HG03442 (cell line): ENCODE data around the gene C20orf204.

Experiments
- ATAC-seq: cut with Tn5 transposase; IDR thresholded peaks from one replicate; pipeline ENCODE4 v1.9.1; 2021; ENCODE audit warnings: mild to moderate bottlenecking, moderate library complexity; ENCODE audit not compliant: unreplicated experiment

C20orf204 gene

DNA sequence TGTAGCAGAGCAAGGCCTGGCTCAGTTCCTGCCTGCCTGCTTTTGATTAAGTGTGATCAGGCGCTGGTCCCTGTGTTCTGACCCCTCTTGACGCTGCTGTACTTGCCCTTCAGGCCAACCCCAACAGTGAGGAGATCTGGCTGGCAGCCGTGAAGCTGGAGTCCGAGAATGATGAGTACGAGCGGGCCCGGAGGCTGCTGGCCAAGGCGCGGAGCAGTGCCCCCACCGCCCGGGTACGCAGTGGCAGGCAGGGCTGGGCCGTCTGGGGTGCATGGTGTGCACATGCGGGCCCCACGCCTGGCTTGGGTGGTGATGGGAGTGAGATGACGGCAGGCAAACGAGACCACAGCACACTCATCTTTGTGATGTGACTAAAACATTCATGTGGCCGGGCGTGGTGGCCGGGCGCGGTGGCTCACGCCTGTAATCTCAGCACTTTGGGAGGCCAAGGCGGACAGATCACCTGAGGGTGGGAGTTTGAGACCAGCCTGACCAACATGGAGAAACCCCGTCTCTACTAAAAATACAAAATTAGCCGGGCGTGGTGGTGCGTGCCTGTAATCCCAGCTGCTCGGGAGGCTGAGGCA, 10.1 kb upstream of the C20orf204 start:
- ATAC-seq, result no peak

- no peak for ATAC-seq
Measured at GRCh38 chr20:64027981-64028685, 7.8 kb upstream of the C20orf204 start.

DNA sequence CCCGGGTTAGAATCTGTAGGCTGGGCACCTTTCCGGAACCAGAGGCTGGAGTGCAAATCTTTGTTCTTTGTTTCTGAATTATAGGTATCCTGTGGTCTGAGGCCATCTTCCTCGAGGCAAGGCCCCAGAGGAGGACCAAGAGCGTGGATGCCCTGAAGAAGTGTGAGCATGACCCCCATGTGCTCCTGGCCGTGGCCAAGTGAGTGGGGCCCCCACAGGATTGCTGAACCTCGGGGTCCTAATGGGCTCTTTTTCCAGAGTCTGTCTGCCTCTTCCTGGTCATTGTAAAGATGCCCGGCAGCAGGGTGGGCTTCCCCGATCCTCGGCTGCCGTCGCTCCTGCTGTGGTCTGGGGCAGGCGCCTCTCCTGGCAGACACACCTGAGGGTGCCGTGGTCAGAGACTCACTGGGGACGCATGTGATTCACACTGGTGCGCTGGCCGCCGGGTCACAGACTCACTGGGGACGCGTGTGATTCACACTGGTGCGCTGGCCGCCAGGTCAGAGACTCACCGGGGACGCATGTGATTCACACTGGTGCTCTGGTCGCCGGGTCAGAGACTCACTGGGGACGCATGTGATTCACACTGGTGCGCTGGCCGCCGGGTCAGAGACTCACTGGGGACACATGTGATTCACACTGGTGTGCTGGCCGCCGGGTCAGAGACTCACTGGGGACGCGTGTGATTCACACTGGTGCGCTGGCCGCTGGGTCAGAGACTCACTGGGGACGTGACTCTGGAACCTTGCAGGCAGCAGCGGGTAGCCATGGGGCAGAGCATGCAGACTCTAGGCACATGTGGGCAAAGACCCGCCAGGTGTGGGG, 6.5 kb upstream of the C20orf204 start:
- ATAC-seq, result no peak

DNA sequence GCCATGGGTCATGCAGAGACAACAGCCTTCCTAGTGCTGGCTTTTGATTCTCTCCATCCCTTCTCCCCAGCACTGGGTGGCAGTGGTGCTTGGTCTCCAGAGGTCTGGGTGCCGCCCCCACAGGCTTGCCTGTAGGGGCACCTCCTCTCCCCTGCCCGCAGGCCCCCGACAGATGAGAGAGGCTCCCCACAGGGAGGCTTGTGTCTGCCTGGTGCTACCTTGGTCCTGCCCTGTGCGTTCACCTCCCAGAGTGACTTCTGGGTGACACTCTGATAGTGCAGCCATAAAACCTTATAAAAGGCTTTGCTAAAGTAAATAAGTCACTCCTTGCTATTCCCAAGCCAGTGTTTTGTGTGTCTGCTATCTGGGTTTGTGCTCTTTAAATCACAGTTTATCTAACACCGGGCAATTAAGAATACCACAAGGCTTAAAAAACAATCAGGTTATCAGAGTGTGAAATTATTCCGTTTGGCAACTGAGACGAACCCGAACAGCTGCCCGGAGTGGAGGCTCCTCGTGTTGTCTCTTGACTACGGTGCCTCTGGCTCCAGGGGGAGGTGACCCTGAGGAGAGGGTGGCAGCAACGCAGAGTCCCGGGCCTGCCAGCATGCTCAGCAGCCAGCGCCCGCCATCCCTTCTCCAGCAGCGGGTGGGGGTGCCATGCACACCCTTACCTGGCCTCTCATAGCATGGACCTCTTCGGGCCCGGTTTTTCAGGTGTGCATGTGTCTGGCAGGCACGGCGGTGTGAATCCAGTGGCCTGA, 5.4 kb upstream of the C20orf204 start:
- ATAC-seq, result no peak

GRCh38 chr20:64031822-64032314, 4.1 kb upstream of the C20orf204 start:
- ATAC-seq, result no peak

DNA sequence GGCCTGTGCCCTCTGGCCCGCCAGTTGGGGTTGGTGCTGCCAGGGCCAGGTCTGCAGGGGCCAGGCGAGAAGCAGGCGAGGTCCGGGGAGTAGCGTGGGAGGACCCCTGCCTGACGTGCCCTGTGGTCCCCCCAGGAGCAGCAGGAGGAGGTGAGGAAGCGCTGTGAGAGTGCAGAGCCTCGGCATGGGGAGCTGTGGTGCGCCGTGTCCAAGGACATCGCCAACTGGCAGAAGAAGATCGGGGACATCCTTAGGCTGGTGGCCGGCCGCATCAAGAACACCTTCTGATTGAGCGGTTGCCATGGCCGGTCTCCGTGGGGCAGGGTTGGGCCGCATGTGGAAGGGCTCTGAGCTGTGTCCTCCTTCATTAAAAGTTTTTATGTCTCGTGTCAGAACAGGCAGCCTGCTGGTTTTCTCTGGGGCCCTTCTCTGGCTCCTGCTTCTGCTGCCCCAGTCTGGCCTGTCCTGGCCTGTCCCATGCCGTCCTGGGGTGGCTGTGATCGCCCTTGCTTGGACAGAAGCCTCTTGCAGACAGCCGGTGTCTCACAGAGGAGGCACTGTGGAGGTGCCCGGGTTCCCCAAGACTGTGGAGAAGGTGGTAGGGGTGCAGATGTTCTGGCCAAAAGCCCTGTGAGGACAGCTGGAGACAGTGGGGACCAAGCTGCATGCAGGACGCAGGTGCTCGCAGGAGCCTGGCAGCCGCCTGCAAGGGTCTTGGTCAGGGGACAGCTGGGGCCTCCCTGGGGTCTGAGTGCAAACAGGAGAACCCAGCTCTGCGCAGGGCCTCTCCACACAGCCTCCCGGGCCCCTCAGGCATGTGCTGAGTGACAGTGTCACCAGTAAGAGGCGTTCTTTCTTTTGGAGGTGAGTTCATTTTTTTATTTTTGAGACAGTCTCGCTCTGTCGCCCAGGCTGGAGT, 3.0 kb upstream of the C20orf204 start:
- ATAC-seq, result no peak

DNA sequence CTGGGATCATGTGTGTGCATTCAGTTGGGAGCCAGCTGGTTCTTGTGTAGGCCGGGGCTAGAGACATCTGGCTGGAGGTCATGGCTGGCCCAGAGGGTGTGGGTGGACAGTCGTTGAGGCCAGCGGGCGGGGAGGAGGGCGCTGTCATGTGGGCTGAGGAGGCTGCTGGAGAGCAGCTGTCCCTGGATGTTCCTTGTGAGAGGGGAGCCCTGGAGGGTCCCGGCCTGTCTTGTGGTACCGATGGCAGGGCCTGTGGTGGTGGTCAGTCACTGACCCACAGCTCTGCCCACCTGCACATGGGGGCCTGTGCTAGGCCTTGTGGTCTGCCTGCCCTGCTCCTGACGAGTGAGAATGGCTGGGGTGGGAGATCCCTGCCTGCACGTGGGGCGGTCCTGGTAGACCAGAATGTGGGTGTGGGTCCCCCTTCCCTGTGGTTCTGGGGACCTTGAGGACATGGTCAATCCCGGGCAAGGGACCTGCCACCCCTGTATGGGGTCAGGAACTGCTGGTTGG, 1.9 kb upstream of the C20orf204 start:
- ATAC-seq, result no peak

DNA sequence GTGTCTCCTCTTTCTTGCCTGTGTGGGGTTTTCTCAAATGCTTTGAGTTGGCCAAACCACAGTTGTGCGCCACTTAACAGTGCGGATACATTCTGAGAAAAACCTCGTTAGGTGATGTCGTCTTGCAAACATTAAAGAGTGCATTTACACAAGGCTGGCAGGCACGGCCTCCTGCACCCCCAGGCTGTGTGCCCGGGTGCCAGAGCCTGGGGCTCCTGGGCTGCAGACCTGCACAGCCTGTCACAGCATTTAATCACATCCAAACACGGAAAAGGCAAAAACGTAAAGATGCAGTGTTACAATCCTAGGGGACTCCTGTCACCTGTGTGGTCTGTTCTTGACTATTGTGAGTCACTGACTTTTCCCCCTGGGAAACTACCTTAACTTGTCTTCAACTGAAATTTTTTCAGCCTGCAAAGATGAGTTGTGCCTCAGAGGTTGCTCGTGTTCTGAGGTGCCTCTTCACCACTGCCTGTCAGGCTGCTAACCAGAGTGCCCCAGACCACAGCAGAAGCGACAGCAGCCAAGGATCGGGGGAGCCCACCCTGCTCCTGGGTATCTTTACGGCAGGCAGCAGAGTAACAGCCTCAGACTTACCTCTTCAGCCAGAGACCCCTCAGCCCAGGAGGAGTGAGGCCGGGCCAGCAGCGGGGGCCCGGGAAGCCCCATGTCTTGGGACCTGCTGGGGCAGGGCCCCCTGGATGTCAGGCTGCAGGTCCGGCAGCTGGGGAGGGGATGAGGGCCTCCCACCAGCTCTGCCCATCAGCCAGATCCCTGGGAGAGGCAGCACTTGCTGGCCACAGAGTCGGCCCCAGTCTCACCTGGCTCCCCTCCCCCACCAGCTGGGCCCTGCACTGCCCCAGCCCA, 683 bp upstream of the C20orf204 start:
- ATAC-seq, result no peak

GRCh38 chr20:64036346-64037198, 590 bp downstream of the C20orf204 start:
- no peak for ATAC-seq

- no peak for ATAC-seq
Measured at GRCh38 chr20:64037199-64037497, 1.2 kb downstream of the C20orf204 start.

DNA sequence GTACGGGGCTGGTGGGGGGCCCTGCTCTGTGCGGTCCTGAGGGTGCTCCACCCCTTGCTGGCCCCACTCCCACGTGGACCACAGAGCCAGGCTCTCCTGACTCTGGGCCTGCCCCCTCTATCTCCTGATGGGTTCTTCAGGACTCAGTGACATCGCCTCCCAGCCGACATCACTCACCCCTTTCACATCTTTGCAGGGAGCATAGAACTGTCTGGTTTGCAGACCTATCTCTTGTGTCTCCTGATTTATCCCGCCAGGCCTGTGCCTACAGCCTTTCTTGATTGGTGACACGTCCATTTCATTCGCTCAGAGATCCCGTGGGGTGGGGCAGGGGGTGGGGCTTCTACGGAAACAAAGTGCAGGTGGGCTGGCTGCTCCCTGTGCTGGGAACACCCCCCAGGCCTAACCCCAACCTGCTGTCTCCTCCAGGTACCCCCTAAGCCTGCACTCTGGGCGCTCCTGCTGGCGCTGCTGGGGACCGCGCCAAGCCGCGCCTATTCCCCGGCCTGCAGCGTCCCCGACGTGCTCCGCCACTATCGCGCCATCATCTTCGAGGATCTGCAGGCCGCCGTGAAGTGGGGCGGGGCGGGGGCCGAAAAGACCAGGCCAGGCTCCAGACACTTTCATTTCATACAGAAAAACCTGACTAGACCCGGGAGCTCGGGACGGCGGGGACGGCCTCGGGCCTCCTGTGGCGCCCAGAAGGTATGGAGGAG, 1.7 kb downstream of the C20orf204 start:
- ATAC-seq, result no peak

- peak; percentile 27 for ATAC-seq
Measured at GRCh38 chr20:64038224-64038564, 2.2 kb downstream of the C20orf204 start.

DNA sequence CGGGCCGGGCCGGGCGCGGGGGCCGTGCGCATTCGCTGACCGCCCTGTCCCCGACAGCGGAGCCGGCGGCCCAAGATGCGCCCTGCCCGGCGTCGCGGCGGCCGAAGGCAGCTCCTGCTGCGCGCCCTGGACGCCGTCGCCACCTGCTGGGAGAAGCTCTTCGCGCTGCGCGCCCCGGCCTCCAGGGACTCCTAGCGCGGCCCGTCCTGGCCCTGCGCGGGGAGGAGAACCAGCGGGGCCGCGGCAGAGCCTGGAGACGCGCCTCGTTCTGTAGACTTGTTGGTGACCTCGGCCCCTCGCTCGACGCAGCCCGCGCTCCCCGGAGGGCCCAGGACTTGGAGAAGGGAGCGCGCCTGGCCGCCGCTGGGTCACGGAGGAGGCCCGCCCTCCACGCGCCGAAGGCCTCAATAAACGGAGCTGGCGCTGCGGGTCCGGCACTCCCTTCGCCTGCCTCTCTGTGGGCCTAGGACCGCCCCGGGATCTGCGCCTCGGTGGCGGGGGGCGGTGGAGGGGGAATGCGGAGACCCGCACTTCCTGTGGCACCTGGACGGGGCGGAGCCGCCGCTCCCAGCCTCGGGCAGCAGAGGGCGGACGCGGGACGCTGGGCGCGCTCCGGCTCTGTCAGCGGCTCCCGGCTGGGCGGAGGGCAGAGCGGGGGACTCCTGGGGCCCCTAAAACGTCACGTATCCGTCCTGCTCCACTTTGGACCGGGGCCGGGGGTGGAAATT, 2.7 kb downstream of the C20orf204 start:
- ATAC-seq, result peak; percentile 41

- ATAC-seq, result no peak
Measured at GRCh38 chr20:64039293-64040160, 3.5 kb downstream of the C20orf204 start.

DNA sequence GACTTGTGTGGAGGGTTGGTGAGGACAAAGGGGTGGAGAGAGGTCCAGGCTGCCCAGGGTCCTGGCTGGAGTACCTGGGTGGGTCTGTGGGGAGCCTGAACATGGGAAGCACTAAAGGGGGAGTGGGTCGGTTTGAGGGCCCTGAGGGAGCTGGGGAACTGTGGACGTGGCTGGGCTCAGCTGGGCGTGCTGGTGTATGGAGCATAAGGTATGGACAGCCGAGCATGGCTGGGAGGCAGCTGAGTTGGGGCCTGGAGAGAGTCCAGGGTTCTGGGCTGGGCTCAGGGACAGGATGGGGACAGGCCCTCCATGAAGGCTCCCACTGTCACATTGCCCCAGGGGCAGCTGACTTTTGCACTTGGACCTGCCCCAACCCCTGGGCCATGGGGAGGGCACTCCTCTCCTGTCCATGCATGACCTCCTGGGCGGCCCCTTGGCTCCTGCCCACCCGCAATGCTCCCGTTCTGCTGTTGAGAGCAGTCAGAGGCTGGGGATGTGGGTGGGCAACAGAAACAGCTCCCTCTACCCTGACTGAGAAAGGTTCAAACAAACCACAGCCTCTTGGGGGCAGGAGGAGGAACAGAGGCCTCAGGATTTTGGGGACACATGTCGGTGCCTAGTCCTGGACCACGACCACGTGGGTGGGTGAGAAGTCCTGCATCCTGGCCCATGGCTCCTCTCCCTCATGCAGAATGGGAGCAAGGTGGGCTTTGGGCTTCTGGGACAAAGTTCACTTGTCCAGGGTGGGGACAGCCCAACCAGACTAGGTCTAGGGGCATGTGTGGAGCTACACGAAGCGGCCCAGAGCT, 4.5 kb downstream of the C20orf204 start:
- ATAC-seq, result no peak
